ENCODE data around the gene POM121C.
"Not testable (repeated sequence)": the region's sequence is repeated elsewhere in the genome, so short reads cannot be mapped to it uniquely, and the experiment has no call there.

DNA sequence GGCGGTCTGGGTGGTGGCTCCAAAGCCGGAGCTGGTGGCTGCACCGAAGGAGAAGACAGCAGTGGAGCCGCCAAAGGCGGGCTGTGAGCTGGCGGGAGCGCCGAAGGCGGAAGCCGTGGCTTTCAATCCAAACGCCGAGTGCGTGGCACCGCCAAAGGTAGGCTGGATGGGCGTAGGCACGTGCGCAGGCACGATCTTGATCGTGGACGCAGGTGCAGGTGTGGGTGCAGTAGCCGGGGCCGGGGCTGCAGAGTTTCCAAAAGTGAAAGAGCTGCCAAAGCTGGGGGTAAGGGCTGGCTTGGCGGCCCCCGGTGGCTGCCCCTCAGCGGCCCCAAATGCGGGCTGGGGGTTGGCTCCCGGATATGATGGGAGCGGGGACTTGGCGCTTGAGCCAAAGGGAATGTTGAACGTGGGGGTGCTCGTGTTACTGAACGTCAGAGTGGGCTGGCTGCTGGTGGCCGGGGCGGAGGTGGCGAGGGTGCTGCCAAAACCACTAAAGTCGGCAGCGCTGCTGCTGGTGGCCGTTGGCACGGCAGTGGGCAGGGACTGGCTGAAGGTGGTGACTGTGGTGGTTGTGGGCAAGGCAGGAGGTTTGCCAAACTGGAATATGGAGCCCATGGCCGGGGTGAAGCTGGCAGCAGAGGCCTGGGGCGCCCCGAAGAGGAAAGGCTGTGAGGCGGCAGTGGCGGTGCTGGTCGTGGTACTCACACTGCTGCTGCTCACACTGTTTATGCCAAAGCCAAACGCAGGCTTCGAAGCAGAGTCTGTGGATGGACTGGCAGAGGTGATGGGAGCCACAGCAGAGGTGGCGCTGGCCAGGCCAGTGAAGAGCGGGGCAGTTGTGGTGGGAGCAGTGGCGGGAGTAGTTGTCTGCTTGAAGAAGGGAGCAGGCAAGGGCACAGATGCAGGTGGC, 64.0 kb downstream of the POM121C start:
- TF ChIP-seq PHF5A (CRISPR knock-in tag; IDR thresholded peaks at IDR 0.05; ENCODE audit: low read depth, unreplicated experiment); RELA (CRISPR knock-in tag; IDR thresholded peaks at IDR 0.05); ATAD3A (CRISPR knock-in tag; IDR thresholded peaks at IDR 0.05); NR2F1 (CRISPR knock-in tag; IDR thresholded peaks at IDR 0.05); ZNF224 (CRISPR knock-in tag; IDR thresholded peaks at IDR 0.05); MAX (IDR thresholded peaks at IDR 0.05); GFI1 (CRISPR knock-in tag; IDR thresholded peaks at IDR 0.05; ENCODE audit: borderline replicate concordance); RFX5 (IDR thresholded peaks at IDR 0.05; ENCODE audit: low read depth, low read length); ZNF281 (CRISPR knock-in tag; IDR thresholded peaks at IDR 0.05; ENCODE audit: borderline replicate concordance); HOXD1 (CRISPR knock-in tag; IDR thresholded peaks at IDR 0.05); ZNF432 (CRISPR knock-in tag; IDR thresholded peaks at IDR 0.05; ENCODE audit: borderline replicate concordance); SIN3B (IDR thresholded peaks at IDR 0.05; ENCODE audit: low read length): not testable (repeated sequence)
- TF ChIP-seq, protein P1, sequence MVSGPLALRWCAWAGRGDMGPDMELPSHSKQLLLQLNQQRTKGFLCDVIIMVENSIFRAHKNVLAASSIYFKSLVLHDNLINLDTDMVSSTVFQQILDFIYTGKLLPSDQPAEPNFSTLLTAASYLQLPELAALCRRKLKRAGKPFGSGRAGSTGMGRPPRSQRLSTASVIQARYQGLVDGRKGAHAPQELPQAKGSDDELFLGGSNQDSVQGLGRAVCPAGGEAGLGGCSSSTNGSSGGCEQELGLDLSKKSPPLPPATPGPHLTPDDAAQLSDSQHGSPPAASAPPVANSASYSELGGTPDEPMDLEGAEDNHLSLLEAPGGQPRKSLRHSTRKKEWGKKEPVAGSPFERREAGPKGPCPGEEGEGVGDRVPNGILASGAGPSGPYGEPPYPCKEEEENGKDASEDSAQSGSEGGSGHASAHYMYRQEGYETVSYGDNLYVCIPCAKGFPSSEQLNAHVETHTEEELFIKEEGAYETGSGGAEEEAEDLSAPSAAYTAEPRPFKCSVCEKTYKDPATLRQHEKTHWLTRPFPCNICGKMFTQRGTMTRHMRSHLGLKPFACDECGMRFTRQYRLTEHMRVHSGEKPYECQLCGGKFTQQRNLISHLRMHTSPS (CRISPR knock-in tag; IDR thresholded peaks at IDR 0.05; ENCODE audit: low read depth): not testable (repeated sequence)

Data from HepG2 (cell line).